ENCODE results near the gene ACSS1. TPM values are rescaled to one million over a fixed set of nuclear protein-coding genes. Genes with fewer than 3 reads are reported as not detected.

ACSS1 gene
- total RNA-seq, 1 experiment from 2014 or later, result 1.5 TPM

DNA sequence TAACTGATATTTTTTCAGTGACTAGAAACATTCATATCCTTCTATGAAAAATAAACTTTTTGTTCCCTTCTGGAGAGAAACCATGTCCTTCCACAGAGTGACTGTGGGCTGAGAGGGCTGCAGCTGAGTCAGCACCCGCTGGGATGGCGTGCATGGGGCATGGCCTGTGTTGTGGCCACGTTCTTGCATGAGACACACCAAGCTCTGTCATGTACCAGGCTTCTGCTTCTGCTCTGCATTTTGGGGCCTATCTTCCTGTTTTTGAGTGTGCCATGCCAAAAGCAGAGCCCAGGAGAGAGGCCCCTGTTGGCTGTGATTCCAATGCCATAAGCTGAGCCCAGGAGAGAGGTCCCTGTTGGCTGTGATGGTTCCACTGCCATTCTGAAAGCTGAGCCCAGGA lies 76.1 kb downstream of the ACSS1 start:
- TF ChIP-seq, protein P1, sequence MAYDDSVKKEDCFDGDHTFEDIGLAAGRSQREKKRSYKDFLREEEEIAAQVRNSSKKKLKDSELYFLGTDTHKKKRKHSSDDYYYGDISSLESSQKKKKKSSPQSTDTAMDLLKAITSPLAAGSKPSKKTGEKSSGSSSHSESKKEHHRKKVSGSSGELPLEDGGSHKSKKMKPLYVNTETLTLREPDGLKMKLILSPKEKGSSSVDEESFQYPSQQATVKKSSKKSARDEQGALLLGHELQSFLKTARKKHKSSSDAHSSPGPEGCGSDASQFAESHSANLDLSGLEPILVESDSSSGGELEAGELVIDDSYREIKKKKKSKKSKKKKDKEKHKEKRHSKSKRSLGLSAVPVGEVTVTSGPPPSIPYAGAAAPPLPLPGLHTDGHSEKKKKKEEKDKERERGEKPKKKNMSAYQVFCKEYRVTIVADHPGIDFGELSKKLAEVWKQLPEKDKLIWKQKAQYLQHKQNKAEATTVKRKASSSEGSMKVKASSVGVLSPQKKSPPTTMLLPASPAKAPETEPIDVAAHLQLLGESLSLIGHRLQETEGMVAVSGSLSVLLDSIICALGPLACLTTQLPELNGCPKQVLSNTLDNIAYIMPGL (CRISPR knock-in tag; IDR thresholded peaks at IDR 0.05), result no peak
- TF ChIP-seq RORB (CRISPR knock-in tag; IDR thresholded peaks at IDR 0.05) (no peak), NFYB (CRISPR knock-in tag; conservative IDR thresholded peaks at IDR 0.05; ENCODE audit: low read depth) (no peak), IRF2 (CRISPR knock-in tag; IDR thresholded peaks at IDR 0.05; ENCODE audit: borderline replicate concordance, low read depth) (no peak), ATF1 (CRISPR knock-in tag; IDR thresholded peaks at IDR 0.05) (no peak), ZBTB21 (CRISPR knock-in tag; IDR thresholded peaks at IDR 0.05; ENCODE audit: borderline replicate concordance) (no peak), FOXP1 (CRISPR knock-in tag; IDR thresholded peaks at IDR 0.05; ENCODE audit: borderline replicate concordance) (no peak), SMAD3 (CRISPR knock-in tag; IDR thresholded peaks at IDR 0.05; ENCODE audit: borderline replicate concordance) (no peak), TEAD1 (CRISPR knock-in tag; IDR thresholded peaks at IDR 0.05) (no peak), ZNF423 (CRISPR knock-in tag; IDR thresholded peaks at IDR 0.05) (no peak)
- TF ChIP-seq, protein P2, sequence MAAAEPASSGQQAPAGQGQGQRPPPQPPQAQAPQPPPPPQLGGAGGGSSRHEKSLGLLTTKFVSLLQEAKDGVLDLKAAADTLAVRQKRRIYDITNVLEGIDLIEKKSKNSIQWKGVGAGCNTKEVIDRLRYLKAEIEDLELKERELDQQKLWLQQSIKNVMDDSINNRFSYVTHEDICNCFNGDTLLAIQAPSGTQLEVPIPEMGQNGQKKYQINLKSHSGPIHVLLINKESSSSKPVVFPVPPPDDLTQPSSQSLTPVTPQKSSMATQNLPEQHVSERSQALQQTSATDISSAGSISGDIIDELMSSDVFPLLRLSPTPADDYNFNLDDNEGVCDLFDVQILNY (CRISPR knock-in tag; IDR thresholded peaks at IDR 0.05), result no peak
- TF ChIP-seq, protein P3, sequence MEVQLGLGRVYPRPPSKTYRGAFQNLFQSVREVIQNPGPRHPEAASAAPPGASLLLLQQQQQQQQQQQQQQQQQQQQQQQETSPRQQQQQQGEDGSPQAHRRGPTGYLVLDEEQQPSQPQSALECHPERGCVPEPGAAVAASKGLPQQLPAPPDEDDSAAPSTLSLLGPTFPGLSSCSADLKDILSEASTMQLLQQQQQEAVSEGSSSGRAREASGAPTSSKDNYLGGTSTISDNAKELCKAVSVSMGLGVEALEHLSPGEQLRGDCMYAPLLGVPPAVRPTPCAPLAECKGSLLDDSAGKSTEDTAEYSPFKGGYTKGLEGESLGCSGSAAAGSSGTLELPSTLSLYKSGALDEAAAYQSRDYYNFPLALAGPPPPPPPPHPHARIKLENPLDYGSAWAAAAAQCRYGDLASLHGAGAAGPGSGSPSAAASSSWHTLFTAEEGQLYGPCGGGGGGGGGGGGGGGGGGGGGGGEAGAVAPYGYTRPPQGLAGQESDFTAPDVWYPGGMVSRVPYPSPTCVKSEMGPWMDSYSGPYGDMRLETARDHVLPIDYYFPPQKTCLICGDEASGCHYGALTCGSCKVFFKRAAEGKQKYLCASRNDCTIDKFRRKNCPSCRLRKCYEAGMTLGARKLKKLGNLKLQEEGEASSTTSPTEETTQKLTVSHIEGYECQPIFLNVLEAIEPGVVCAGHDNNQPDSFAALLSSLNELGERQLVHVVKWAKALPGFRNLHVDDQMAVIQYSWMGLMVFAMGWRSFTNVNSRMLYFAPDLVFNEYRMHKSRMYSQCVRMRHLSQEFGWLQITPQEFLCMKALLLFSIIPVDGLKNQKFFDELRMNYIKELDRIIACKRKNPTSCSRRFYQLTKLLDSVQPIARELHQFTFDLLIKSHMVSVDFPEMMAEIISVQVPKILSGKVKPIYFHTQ (CRISPR knock-in tag; IDR thresholded peaks at IDR 0.05), result no peak
- TF ChIP-seq, protein P4, sequence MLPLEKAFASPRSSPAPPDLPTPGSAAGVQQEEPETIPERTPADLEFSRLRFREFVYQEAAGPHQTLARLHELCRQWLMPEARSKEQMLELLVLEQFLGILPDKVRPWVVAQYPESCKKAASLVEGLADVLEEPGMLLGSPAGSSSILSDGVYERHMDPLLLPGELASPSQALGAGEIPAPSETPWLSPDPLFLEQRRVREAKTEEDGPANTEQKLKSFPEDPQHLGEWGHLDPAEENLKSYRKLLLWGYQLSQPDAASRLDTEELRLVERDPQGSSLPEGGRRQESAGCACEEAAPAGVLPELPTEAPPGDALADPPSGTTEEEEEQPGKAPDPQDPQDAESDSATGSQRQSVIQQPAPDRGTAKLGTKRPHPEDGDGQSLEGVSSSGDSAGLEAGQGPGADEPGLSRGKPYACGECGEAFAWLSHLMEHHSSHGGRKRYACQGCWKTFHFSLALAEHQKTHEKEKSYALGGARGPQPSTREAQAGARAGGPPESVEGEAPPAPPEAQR (CRISPR knock-in tag; IDR thresholded peaks at IDR 0.05), result no peak
- TF ChIP-seq, protein P5, sequence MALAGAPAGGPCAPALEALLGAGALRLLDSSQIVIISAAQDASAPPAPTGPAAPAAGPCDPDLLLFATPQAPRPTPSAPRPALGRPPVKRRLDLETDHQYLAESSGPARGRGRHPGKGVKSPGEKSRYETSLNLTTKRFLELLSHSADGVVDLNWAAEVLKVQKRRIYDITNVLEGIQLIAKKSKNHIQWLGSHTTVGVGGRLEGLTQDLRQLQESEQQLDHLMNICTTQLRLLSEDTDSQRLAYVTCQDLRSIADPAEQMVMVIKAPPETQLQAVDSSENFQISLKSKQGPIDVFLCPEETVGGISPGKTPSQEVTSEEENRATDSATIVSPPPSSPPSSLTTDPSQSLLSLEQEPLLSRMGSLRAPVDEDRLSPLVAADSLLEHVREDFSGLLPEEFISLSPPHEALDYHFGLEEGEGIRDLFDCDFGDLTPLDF (CRISPR knock-in tag; IDR thresholded peaks at IDR 0.05), result no peak
- TF ChIP-seq, protein P6, sequence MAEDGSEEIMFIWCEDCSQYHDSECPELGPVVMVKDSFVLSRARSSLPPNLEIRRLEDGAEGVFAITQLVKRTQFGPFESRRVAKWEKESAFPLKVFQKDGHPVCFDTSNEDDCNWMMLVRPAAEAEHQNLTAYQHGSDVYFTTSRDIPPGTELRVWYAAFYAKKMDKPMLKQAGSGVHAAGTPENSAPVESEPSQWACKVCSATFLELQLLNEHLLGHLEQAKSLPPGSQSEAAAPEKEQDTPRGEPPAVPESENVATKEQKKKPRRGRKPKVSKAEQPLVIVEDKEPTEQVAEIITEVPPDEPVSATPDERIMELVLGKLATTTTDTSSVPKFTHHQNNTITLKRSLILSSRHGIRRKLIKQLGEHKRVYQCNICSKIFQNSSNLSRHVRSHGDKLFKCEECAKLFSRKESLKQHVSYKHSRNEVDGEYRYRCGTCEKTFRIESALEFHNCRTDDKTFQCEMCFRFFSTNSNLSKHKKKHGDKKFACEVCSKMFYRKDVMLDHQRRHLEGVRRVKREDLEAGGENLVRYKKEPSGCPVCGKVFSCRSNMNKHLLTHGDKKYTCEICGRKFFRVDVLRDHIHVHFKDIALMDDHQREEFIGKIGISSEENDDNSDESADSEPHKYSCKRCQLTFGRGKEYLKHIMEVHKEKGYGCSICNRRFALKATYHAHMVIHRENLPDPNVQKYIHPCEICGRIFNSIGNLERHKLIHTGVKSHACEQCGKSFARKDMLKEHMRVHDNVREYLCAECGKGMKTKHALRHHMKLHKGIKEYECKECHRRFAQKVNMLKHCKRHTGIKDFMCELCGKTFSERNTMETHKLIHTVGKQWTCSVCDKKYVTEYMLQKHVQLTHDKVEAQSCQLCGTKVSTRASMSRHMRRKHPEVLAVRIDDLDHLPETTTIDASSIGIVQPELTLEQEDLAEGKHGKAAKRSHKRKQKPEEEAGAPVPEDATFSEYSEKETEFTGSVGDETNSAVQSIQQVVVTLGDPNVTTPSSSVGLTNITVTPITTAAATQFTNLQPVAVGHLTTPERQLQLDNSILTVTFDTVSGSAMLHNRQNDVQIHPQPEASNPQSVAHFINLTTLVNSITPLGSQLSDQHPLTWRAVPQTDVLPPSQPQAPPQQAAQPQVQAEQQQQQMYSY (CRISPR knock-in tag; IDR thresholded peaks at IDR 0.05), result no peak
- TF ChIP-seq, protein P7, sequence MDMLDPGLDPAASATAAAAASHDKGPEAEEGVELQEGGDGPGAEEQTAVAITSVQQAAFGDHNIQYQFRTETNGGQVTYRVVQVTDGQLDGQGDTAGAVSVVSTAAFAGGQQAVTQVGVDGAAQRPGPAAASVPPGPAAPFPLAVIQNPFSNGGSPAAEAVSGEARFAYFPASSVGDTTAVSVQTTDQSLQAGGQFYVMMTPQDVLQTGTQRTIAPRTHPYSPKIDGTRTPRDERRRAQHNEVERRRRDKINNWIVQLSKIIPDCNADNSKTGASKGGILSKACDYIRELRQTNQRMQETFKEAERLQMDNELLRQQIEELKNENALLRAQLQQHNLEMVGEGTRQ (CRISPR knock-in tag; IDR thresholded peaks at IDR 0.05), result no peak
- TF ChIP-seq, protein P8, sequence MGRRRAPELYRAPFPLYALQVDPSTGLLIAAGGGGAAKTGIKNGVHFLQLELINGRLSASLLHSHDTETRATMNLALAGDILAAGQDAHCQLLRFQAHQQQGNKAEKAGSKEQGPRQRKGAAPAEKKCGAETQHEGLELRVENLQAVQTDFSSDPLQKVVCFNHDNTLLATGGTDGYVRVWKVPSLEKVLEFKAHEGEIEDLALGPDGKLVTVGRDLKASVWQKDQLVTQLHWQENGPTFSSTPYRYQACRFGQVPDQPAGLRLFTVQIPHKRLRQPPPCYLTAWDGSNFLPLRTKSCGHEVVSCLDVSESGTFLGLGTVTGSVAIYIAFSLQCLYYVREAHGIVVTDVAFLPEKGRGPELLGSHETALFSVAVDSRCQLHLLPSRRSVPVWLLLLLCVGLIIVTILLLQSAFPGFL (CRISPR knock-in tag; IDR thresholded peaks at IDR 0.05; ENCODE audit: borderline replicate concordance), result no peak
- TF ChIP-seq, protein P9, sequence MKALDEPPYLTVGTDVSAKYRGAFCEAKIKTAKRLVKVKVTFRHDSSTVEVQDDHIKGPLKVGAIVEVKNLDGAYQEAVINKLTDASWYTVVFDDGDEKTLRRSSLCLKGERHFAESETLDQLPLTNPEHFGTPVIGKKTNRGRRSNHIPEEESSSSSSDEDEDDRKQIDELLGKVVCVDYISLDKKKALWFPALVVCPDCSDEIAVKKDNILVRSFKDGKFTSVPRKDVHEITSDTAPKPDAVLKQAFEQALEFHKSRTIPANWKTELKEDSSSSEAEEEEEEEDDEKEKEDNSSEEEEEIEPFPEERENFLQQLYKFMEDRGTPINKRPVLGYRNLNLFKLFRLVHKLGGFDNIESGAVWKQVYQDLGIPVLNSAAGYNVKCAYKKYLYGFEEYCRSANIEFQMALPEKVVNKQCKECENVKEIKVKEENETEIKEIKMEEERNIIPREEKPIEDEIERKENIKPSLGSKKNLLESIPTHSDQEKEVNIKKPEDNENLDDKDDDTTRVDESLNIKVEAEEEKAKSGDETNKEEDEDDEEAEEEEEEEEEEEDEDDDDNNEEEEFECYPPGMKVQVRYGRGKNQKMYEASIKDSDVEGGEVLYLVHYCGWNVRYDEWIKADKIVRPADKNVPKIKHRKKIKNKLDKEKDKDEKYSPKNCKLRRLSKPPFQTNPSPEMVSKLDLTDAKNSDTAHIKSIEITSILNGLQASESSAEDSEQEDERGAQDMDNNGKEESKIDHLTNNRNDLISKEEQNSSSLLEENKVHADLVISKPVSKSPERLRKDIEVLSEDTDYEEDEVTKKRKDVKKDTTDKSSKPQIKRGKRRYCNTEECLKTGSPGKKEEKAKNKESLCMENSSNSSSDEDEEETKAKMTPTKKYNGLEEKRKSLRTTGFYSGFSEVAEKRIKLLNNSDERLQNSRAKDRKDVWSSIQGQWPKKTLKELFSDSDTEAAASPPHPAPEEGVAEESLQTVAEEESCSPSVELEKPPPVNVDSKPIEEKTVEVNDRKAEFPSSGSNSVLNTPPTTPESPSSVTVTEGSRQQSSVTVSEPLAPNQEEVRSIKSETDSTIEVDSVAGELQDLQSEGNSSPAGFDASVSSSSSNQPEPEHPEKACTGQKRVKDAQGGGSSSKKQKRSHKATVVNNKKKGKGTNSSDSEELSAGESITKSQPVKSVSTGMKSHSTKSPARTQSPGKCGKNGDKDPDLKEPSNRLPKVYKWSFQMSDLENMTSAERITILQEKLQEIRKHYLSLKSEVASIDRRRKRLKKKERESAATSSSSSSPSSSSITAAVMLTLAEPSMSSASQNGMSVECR (CRISPR knock-in tag; IDR thresholded peaks at IDR 0.05; ENCODE audit: borderline replicate concordance), result no peak
- CTCF ChIA-PET, result no interaction called here
- no peaks in the 10 kb centered on the region for H3K27me3 Mint-ChIP-seq (ENCODE audit: low read depth)
- H3K4me1 Mint-ChIP-seq, result no peaks in the 10 kb centered on the region
- POLR2A ChIA-PET, result no interaction called here
- no peak overlapping the region for H3K4me3 Mint-ChIP-seq
- peaks cover 30% of the 10 kb centered on the region for H3K9me3 Mint-ChIP-seq
- ATAC-seq, result no peak
- no peak for DNase-seq (ENCODE audit: low spot score)
- H3K36me3 Mint-ChIP-seq, result peaks cover 62% of the 10 kb centered on the region
- no peak overlapping the region for H3K27ac Mint-ChIP-seq

Measured in WTC11 (cell line).